Liver (tissue), 9 donors: ENCODE measurements around the gene GRIN2C. TPM values are rescaled to one million over a fixed set of nuclear protein-coding genes. Genes with fewer than 3 reads are reported as not detected.

Source experiments
- DNase-seq: peaks from one replicate; pipeline ENCODE4 v3.0.0-alpha.2; 2017; ENCODE audit warnings: low spot score
- H3K27ac ChIP-seq, 2 donors: one replicate each; pipeline ENCODE4 v1.7.0; 2013; ENCODE audit warnings: inconsistent platforms in 2 of 2, low read length in 2 of 2, control low read depth in 1 of 2, low read depth in 1 of 2, mild to moderate bottlenecking in 1 of 2
- H3K27me3 ChIP-seq, 4 donors: one replicate each; pipeline versions ENCODE4 v1.6.1 to v1.7.0; 2013; ENCODE audit warnings: low read length in 3 of 4, inconsistent platforms in 1 of 4, mild to moderate bottlenecking in 1 of 4, moderate library complexity in 1 of 4; ENCODE audit not compliant: control insufficient read depth in 4 of 4, insufficient read depth in 4 of 4
- H3K36me3 ChIP-seq, 4 donors: one replicate each; pipeline versions ENCODE4 v1.6.1 to v1.7.0; 2013; ENCODE audit warnings: low read length in 3 of 4, mild to moderate bottlenecking in 3 of 4, low read depth in 1 of 4, moderate library complexity in 1 of 4; ENCODE audit not compliant: control insufficient read depth in 4 of 4, insufficient read depth in 3 of 4
- H3K4me1 ChIP-seq, 4 donors: one replicate each; pipeline versions ENCODE4 v1.6.1 to v1.7.0; 2013; ENCODE audit warnings: low read length in 3 of 4, mild to moderate bottlenecking in 3 of 4, moderate library complexity in 1 of 4; ENCODE audit not compliant: control insufficient read depth in 4 of 4, insufficient read depth in 4 of 4
- H3K4me3 ChIP-seq, 3 donors: one replicate each; pipeline versions ENCODE4 v1.6.1 to v1.7.0; 2013; ENCODE audit warnings: low read length in 3 of 3, control low read depth in 1 of 3, low read depth in 1 of 3, mild to moderate bottlenecking in 1 of 3
- H3K9ac ChIP-seq, 2 donors: one replicate each; pipeline ENCODE4 v1.7.0; 2013; ENCODE audit warnings: low read length in 2 of 2, mild to moderate bottlenecking in 2 of 2, moderate library complexity in 2 of 2, control low read depth in 1 of 2, low read depth in 1 of 2
- H3K9me3 ChIP-seq, 4 donors: one replicate each; pipeline versions ENCODE4 v1.6.1 to v1.7.0; 2013; ENCODE audit warnings: low read length in 3 of 4; ENCODE audit not compliant: control insufficient read depth in 4 of 4
- ATF3 ChIP-seq: IDR thresholded peaks from 2 replicates; pipeline ENCODE4 v1.6.1; 2016; ENCODE audit warnings: antibody characterized with exemption
- CTCF ChIP-seq: fragments of 150-350 bp; IDR thresholded peaks from 2 replicates; pipeline ENCODE4 v1.5.1; 2017; ENCODE audit warnings: improper control_type of control experiment, low read depth, low read length; ENCODE audit not compliant: missing input control
- EGR1 ChIP-seq, 2 donors: IDR thresholded peaks; 2 replicates each; pipeline ENCODE4 v1.6.1; 2016 to 2018; ENCODE audit warnings: antibody characterized with exemption in 2 of 2, low read depth in 2 of 2
- FOXA1 ChIP-seq: IDR thresholded peaks from 2 replicates; pipeline ENCODE4 v1.6.1; 2016; ENCODE audit warnings: antibody characterized with exemption
- GABPA ChIP-seq, 2 donors: IDR thresholded peaks in 1 of 2; conservative IDR thresholded peaks in 1 of 2; 2 replicates each; pipeline ENCODE4 v1.6.1; 2016; ENCODE audit warnings: antibody characterized with exemption in 2 of 2, mild to moderate bottlenecking in 1 of 2, moderate library complexity in 1 of 2
- HNF4A ChIP-seq, 2 donors: conservative IDR thresholded peaks; 2 replicates each; pipeline ENCODE4 v1.6.1; 2016; ENCODE audit warnings: antibody characterized with exemption in 2 of 2, mild to moderate bottlenecking in 2 of 2
- HNF4G ChIP-seq: IDR thresholded peaks from 2 replicates; pipeline ENCODE4 v1.6.1; 2016; ENCODE audit warnings: antibody characterized with exemption
- JUND ChIP-seq, 2 donors: IDR thresholded peaks; 2 replicates each; pipeline ENCODE4 v1.6.1; 2016; ENCODE audit warnings: antibody characterized with exemption in 2 of 2
- MAX ChIP-seq: IDR thresholded peaks from 2 replicates; pipeline ENCODE4 v1.6.1; 2016; ENCODE audit warnings: antibody characterized with exemption
- NR2F2 ChIP-seq: IDR thresholded peaks from 2 replicates; pipeline ENCODE4 v1.6.1; 2016; ENCODE audit warnings: antibody characterized with exemption
- RAD21 ChIP-seq, 2 donors: IDR thresholded peaks; 2 replicates each; pipeline ENCODE4 v1.6.1; 2016; ENCODE audit warnings: antibody characterized with exemption in 2 of 2, mild to moderate bottlenecking in 2 of 2
- REST ChIP-seq: IDR thresholded peaks from 2 replicates; pipeline ENCODE4 v1.6.1; 2016; ENCODE audit warnings: antibody characterized with exemption, mild to moderate bottlenecking
- RXRA ChIP-seq, 2 donors: IDR thresholded peaks; 2 replicates each; pipeline ENCODE4 v1.6.1; 2017 to 2018; ENCODE audit warnings: antibody characterized with exemption in 2 of 2, mild to moderate bottlenecking in 1 of 2
- SP1 ChIP-seq: IDR thresholded peaks from 2 replicates; pipeline ENCODE4 v1.6.1; 2018; ENCODE audit warnings: antibody characterized with exemption, mild to moderate bottlenecking
- TAF1 ChIP-seq: conservative IDR thresholded peaks from 2 replicates; pipeline ENCODE4 v1.6.1; 2016; ENCODE audit warnings: antibody characterized with exemption, mild to moderate bottlenecking
- ZBTB33 ChIP-seq: IDR thresholded peaks from 2 replicates; pipeline ENCODE4 v1.6.1; 2016; ENCODE audit warnings: antibody characterized with exemption
- WGBS: extraction: QIAGEN DNeasy Blood & Tissue Kit; methylation state at CpG from one replicate; pipeline ENCODE4 v1.1.7; 2013; 5-methylcytosine and 5-hydroxymethylcytosine counted together
- polyA plus RNA-seq, 2 donors: library from polyadenylated mRNA; stranded (reverse) in 1 of 2; unstranded in 1 of 2; fragments of 200-250 nt in 1 of 2; fragments of >200 nt in 1 of 2; fragmentation: Nextera tagmentation in 1 of 2; extraction: Ambion mirVana in 1 of 2; gene quantifications; one replicate each; pipeline versions ENCODE4 v1.2.1 to v1.2.3, GENCODE V29; 2013 to 2015
- total RNA-seq, 2 donors: library from RNA; depleted of rRNA; stranded (reverse); fragments of >200 nt; gene quantifications; one replicate each; pipeline ENCODE4 v1.2.3, GENCODE V29; 2014
- donor health status: healthy.
- donor health status: healthy.
- donor health status: healthy.
- donor health status: healthy.
- donor health status: healthy.

GRIN2C gene
- total and polyA plus RNA-seq, 4 donors: 0.03 to 0.10 (median 0.09) TPM; not detected in 1

GRCh38 chr17:74798239-74798707, 61.4 kb downstream of the GRIN2C start:
- no peaks in the 10 kb centered on the region for H3K27me3 ChIP-seq
- TF ChIP-seq ZBTB33: no peak
- no peak overlapping the region for H3K4me3 ChIP-seq
- H3K9ac ChIP-seq: no peak overlapping the region
- 86% methylated on average over 8 of the region's 8 CpGs for WGBS
- DNase-seq: no peak
- H3K27ac ChIP-seq: no peak overlapping the region
- no peaks in the 10 kb centered on the region for H3K4me1 ChIP-seq
- H3K36me3 ChIP-seq: peaks cover 0 to 72% (median 22%) of the 10 kb centered on the region in 4 donors
- H3K9me3 ChIP-seq: no peaks in the 10 kb centered on the region

GRCh38 chr17:74797824-74798223, 61.9 kb downstream of the GRIN2C start:
- Histone ChIP-seq H3K4me3 (no peak overlapping the region), H3K9me3 (no peaks in the 10 kb centered on the region), H3K27me3 (no peaks in the 10 kb centered on the region), H3K27ac (no peak overlapping the region), H3K9ac (no peak overlapping the region), H3K36me3 (peaks cover 0 to 76% (median 22%) of the 10 kb centered on the region in 4 donors), H3K4me1 (no peaks in the 10 kb centered on the region)
- TF ChIP-seq RAD21 (IDR thresholded peaks at IDR 0.05) (no peak), ZBTB33 (no peak), EGR1 (IDR thresholded peaks at IDR 0.05; ENCODE audit: low read depth in 2 of 2) (no peak)
- 97% methylated on average over 4 of the region's 4 CpGs for WGBS
- DNase-seq: no peak

GRCh38 chr17:74796866-74797265, 62.8 kb downstream of the GRIN2C start:
- 97% methylated on average over 6 of the region's 6 CpGs for WGBS
- no peaks in the 10 kb centered on the region for H3K9me3 ChIP-seq
- H3K4me1 ChIP-seq: no peaks in the 10 kb centered on the region
- H3K9ac ChIP-seq: no peak overlapping the region
- no peak overlapping the region for H3K4me3 ChIP-seq
- H3K27ac ChIP-seq: no peak overlapping the region
- peaks cover 0 to 74% (median 22%) of the 10 kb centered on the region in 4 donors for H3K36me3 ChIP-seq
- no peak for DNase-seq
- no peaks in the 10 kb centered on the region for H3K27me3 ChIP-seq
- TF ChIP-seq FOXA1 (no peak), NR2F2 (no peak), RXRA (IDR thresholded peaks at IDR 0.05) (no peak), TAF1 (no peak), EGR1 (IDR thresholded peaks at IDR 0.05; ENCODE audit: low read depth in 2 of 2) (no peak), JUND (IDR thresholded peaks at IDR 0.05) (no peak), HNF4G (no peak), ATF3 (no peak), HNF4A (conservative IDR thresholded peaks at IDR 0.05) (no peak), GABPA (IDR thresholded peaks at IDR 0.05 in 1 of 2, conservative IDR thresholded peaks at IDR 0.05 in 1 of 2) (no peak), REST (no peak), SP1 (no peak), MAX (no peak), ZBTB33 (no peak), CTCF (no peak)
